ENCODE data around the gene SUSD6. TPM values are rescaled to one million over a fixed set of nuclear protein-coding genes. Genes with fewer than 3 reads are reported as not detected.
A peak's percentile ranks its signal among the peaks of the same experiment; 100 is the strongest.

SUSD6 gene
- polyA plus RNA-seq, 2 of the 4 experiments (the other 2 are of a cell fraction): 4.3 to 7.0 TPM

DNA sequence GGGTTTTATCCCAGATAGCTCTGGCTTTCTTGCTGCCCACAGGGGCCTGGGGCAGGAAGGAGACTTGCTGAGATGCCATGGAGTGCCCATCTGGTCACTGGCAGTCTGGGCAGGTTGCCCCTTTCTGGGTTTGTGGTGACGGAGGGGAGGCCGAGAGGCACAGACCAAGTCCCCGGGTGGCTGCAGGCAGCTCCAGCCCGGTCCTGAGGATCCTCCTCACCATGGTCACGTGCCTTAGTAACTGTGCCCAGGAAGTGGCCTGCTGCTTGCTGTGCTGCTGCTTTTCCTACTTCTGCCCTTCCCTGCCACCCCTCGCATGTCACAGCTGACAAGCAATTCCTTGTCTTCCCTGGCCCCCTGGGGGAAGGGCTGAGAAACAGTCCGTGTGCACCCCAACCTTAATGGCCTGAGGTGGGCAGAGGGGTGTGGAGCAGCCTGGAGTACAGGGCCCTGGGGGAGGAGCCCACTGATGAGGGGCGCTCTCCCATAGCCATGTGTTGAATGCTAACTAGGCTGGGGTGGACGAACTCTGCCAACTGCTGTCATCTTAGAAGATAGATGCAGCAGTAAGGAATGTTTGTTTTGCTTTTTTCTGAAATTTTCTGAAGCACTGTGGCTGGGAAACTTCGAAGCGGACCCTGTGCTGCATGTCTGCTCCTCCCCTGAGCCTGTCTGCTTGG, 100.6 kb downstream of the SUSD6 start (continued):
- TF ChIP-seq, protein P1, sequence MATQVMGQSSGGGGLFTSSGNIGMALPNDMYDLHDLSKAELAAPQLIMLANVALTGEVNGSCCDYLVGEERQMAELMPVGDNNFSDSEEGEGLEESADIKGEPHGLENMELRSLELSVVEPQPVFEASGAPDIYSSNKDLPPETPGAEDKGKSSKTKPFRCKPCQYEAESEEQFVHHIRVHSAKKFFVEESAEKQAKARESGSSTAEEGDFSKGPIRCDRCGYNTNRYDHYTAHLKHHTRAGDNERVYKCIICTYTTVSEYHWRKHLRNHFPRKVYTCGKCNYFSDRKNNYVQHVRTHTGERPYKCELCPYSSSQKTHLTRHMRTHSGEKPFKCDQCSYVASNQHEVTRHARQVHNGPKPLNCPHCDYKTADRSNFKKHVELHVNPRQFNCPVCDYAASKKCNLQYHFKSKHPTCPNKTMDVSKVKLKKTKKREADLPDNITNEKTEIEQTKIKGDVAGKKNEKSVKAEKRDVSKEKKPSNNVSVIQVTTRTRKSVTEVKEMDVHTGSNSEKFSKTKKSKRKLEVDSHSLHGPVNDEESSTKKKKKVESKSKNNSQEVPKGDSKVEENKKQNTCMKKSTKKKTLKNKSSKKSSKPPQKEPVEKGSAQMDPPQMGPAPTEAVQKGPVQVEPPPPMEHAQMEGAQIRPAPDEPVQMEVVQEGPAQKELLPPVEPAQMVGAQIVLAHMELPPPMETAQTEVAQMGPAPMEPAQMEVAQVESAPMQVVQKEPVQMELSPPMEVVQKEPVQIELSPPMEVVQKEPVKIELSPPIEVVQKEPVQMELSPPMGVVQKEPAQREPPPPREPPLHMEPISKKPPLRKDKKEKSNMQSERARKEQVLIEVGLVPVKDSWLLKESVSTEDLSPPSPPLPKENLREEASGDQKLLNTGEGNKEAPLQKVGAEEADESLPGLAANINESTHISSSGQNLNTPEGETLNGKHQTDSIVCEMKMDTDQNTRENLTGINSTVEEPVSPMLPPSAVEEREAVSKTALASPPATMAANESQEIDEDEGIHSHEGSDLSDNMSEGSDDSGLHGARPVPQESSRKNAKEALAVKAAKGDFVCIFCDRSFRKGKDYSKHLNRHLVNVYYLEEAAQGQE (IDR thresholded peaks at IDR 0.05): no peak

DNA sequence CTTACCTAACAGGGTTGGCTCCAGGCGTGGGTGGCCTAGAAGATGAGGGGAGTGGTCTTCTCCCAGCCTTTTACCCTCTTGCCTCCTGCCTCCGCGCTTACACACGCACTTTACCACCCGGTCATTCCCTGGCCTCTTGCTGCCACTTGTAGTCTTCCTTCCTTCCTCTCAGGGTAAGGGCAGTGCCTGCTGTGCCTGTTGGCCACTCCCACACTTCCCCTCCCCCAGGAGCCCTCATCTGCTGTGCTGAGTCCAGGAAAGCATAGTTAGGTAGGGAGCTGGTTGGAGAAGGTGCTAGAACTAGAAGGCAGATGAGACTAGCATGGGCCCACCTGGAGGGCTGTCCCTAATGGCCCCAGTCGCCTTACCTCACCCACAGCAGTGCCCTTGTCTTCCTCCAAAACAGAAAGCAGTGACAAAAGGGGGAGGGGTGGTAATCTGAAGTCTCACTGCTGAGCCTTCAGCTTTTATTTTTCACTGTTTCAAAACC, 101.2 kb downstream of the SUSD6 start:
- 89% methylated on average over 6 of the region's 6 CpGs for WGBS (ENCODE audit: missing lambda C conversion rate)
- POLR2A ChIA-PET: interaction anchor here (0.6 kb wide), 1 partner anchor 49 kb away, joined by 3 read pairs; no protein-coding TSS in a partner anchor
- CTCF ChIA-PET: interaction anchor here (0.7 to 1.8 kb wide), 7 partner anchors 9 to 139 kb away, joined by 3 to 5 read pairs (median 5); partner anchors contain the start of gene SUSD6
- FAIRE-seq (no peak), ATAC-seq (no peak), DNase-seq (ENCODE audit: low read depth in 1 of 2, low spot score in 1 of 2) (no peak)
- Histone ChIP-seq H3K9me3 (no peaks in the 10 kb centered on the region), H3K4me1 (peaks cover 15% of the 10 kb centered on the region), H3K4me2 (no peak overlapping the region), H3K4me3 (no peak overlapping the region), H3K27ac (peak overlapping the region in 1 of 2 experiments; percentile 49; a peak in 2 of 6 replicates)
- TF ChIP-seq POLR2AphosphoS2 (conservative IDR thresholded peaks at IDR 0.05; ENCODE audit: low read length): no peak
- no peak for TF ChIP-seq NPAS2 (CRISPR knock-in tag; IDR thresholded peaks at IDR 0.05; ENCODE audit: borderline replicate concordance)
- TF ChIP-seq NR3C1 (IDR thresholded peaks at IDR 0.05): no peak
- no peak for TF ChIP-seq RNF2 (IDR thresholded peaks at IDR 0.05; ENCODE audit: borderline replicate concordance, low read depth)
- TF ChIP-seq, protein P2, sequence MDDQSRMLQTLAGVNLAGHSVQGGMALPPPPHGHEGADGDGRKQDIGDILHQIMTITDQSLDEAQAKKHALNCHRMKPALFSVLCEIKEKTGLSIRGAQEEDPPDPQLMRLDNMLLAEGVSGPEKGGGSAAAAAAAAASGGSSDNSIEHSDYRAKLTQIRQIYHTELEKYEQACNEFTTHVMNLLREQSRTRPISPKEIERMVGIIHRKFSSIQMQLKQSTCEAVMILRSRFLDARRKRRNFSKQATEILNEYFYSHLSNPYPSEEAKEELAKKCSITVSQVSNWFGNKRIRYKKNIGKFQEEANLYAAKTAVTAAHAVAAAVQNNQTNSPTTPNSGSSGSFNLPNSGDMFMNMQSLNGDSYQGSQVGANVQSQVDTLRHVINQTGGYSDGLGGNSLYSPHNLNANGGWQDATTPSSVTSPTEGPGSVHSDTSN (IDR thresholded peaks at IDR 0.05): no peak
- TF ChIP-seq GATA3 (IDR thresholded peaks at IDR 0.05; ENCODE audit: borderline replicate concordance): no peak
- no peak for TF ChIP-seq FOSL2 (IDR thresholded peaks at IDR 0.05)
- no peak for TF ChIP-seq FOSL2 (CRISPR knock-in tag; IDR thresholded peaks at IDR 0.05)
- no peak for TF ChIP-seq FOXS1 (CRISPR knock-in tag; IDR thresholded peaks at IDR 0.05)
- TF ChIP-seq, protein P3, sequence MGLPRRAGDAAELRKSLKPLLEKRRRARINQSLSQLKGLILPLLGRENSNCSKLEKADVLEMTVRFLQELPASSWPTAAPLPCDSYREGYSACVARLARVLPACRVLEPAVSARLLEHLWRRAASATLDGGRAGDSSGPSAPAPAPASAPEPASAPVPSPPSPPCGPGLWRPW (IDR thresholded peaks at IDR 0.05): no peak
- no peak for TF ChIP-seq RAD21 (conservative IDR thresholded peaks at IDR 0.05 in 1 of 2, IDR thresholded peaks at IDR 0.05 in 1 of 2)
- TF ChIP-seq, protein P4, sequence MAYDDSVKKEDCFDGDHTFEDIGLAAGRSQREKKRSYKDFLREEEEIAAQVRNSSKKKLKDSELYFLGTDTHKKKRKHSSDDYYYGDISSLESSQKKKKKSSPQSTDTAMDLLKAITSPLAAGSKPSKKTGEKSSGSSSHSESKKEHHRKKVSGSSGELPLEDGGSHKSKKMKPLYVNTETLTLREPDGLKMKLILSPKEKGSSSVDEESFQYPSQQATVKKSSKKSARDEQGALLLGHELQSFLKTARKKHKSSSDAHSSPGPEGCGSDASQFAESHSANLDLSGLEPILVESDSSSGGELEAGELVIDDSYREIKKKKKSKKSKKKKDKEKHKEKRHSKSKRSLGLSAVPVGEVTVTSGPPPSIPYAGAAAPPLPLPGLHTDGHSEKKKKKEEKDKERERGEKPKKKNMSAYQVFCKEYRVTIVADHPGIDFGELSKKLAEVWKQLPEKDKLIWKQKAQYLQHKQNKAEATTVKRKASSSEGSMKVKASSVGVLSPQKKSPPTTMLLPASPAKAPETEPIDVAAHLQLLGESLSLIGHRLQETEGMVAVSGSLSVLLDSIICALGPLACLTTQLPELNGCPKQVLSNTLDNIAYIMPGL (CRISPR knock-in tag; IDR thresholded peaks at IDR 0.05; ENCODE audit: borderline replicate concordance): no peak
- TF ChIP-seq CBX8 (IDR thresholded peaks at IDR 0.05): no peak
- no peak for TF ChIP-seq TFCP2L1 (CRISPR knock-in tag; IDR thresholded peaks at IDR 0.05)
- TF ChIP-seq PHF8 (IDR thresholded peaks at IDR 0.05; ENCODE audit: borderline replicate concordance, low read depth): no peak
- TF ChIP-seq SREBF2 (IDR thresholded peaks at IDR 0.05): no peak
- TF ChIP-seq RFX5 (IDR thresholded peaks at IDR 0.05): no peak
- TF ChIP-seq HOXB13 (CRISPR knock-in tag; IDR thresholded peaks at IDR 0.05; ENCODE audit: low read depth): no peak
- no peak for TF ChIP-seq CEBPB (IDR thresholded peaks at IDR 0.05)
- no peak for TF ChIP-seq NFE2L2 (conservative IDR thresholded peaks at IDR 0.05; ENCODE audit: low read length)
